SK-N-MC (cell line): ENCODE data around the gene PDE8A.

Experiments
- DNase-seq: peaks from one replicate; pipeline ENCODE4 v3.0.0-alpha.2; 2011; ENCODE audit warnings: low read depth, low spot score
- H3K27ac ChIP-seq: fragments of 200-600 bp; sonication (generic); 2 replicates; pipeline ENCODE4 v1.5.1; 2016; ENCODE audit warnings: mixed run types
- H3K36me3 ChIP-seq: fragments of 200-600 bp; sonication (generic); 2 replicates; pipeline ENCODE4 v1.6.1; 2017; ENCODE audit warnings: antibody characterized with exemption, low read length, mixed read lengths; ENCODE audit not compliant: insufficient read depth
- H3K4me3 ChIP-seq: fragments of 200-600 bp; sonication (generic); 2 replicates; pipeline ENCODE4 v1.5.1; 2016
- H3K9ac ChIP-seq: fragments of 200-600 bp; sonication (generic); 2 replicates; pipeline ENCODE4 v1.8.0; 2017; ENCODE audit warnings: mixed run types, mixed read lengths; ENCODE audit not compliant: insufficient read length
- H3K9me3 ChIP-seq: fragments of 200-600 bp; sonication (generic); 2 replicates; pipeline ENCODE4 v1.6.1; 2017; ENCODE audit warnings: low read depth, mild to moderate bottlenecking, antibody characterized with exemption, low read length, moderate library complexity, mixed read lengths
- EZH2 ChIP-seq: fragments of 200-600 bp; sonication (generic); IDR thresholded peaks from one replicate; pipeline ENCODE4 v1.6.1; 2017; ENCODE audit warnings: antibody characterized with exemption
- FOXP2 ChIP-seq: optimal IDR thresholded peaks from 2 replicates; pipeline ENCODE3; 2011; ENCODE audit warnings: mild to moderate bottlenecking, moderate library complexity; ENCODE audit not compliant: insufficient read depth; ENCODE audit errors: extremely low read length, control extremely low read depth
- POLR2AphosphoS5 ChIP-seq: IDR thresholded peaks from 2 replicates; pipeline ENCODE4 v1.6.1; 2012; ENCODE audit warnings: mild to moderate bottlenecking, low read depth, low read length, borderline replicate concordance

Gene PDE8A

GRCh38 chr15:85004550-85004949 lies 22.9 kb downstream of the PDE8A start:
- Histone ChIP-seq H3K27ac (no peak overlapping the region), H3K36me3 (no peaks in the 10 kb centered on the region), H3K9ac (no peak overlapping the region), H3K4me3 (no peak overlapping the region), H3K9me3 (no peaks in the 10 kb centered on the region)
- no peak for DNase-seq
- no peak for TF ChIP-seq FOXP2
- no peak for TF ChIP-seq EZH2
- no peak for TF ChIP-seq POLR2AphosphoS5

GRCh38 chr15:85005319-85005718 lies 23.7 kb downstream of the PDE8A start:
- Histone ChIP-seq H3K9me3 (no peaks in the 10 kb centered on the region), H3K4me3 (no peak overlapping the region), H3K9ac (no peak overlapping the region), H3K27ac (no peak overlapping the region), H3K36me3 (no peaks in the 10 kb centered on the region)
- TF ChIP-seq POLR2AphosphoS5 (no peak), FOXP2 (no peak), EZH2 (no peak)
- DNase-seq = no peak

- Histone ChIP-seq H3K9ac (no peak overlapping the region), H3K27ac (no peak overlapping the region), H3K36me3 (no peaks in the 10 kb centered on the region), H3K9me3 (no peaks in the 10 kb centered on the region), H3K4me3 (no peak overlapping the region)
- TF ChIP-seq FOXP2 (no peak), POLR2AphosphoS5 (no peak), EZH2 (no peak)
- no peak for DNase-seq
These were observed 24.1 kb downstream of the PDE8A start for GRCh38 chr15:85005746-85006145.

GRCh38 chr15:85006201-85006600 lies 24.5 kb downstream of the PDE8A start:
- no peak for DNase-seq
- H3K9me3 ChIP-seq = no peaks in the 10 kb centered on the region
- no peak overlapping the region for H3K4me3 ChIP-seq
- TF ChIP-seq EZH2 = no peak
- TF ChIP-seq POLR2AphosphoS5 = no peak
- TF ChIP-seq FOXP2 = no peak
- H3K27ac ChIP-seq = no peak overlapping the region
- H3K9ac ChIP-seq = no peak overlapping the region
- H3K36me3 ChIP-seq = no peaks in the 10 kb centered on the region

- no peak for TF ChIP-seq FOXP2
- TF ChIP-seq POLR2AphosphoS5 = no peak
- TF ChIP-seq EZH2 = no peak
- H3K9me3 ChIP-seq = no peaks in the 10 kb centered on the region
- no peak overlapping the region for H3K4me3 ChIP-seq
- no peak for DNase-seq
- H3K36me3 ChIP-seq = no peaks in the 10 kb centered on the region
- H3K27ac ChIP-seq = no peak overlapping the region
- no peak overlapping the region for H3K9ac ChIP-seq
These were observed 25.0 kb downstream of the PDE8A start for GRCh38 chr15:85006655-85007054.

- no peaks in the 10 kb centered on the region for H3K9me3 ChIP-seq
- H3K9ac ChIP-seq = no peak overlapping the region
- no peak for DNase-seq
- H3K36me3 ChIP-seq = no peaks in the 10 kb centered on the region
- H3K27ac ChIP-seq = no peak overlapping the region
- H3K4me3 ChIP-seq = no peak overlapping the region
- TF ChIP-seq POLR2AphosphoS5 (no peak), FOXP2 (no peak), EZH2 (no peak)
These were observed 25.5 kb downstream of the PDE8A start for GRCh38 chr15:85007137-85007536.

GRCh38 chr15:85007741-85008397 lies 26.2 kb downstream of the PDE8A start:
- TF ChIP-seq EZH2 (no peak), POLR2AphosphoS5 (no peak), FOXP2 (no peak)
- no peak overlapping the region for H3K9ac ChIP-seq

GRCh38 chr15:85008474-85009260 lies 27.0 kb downstream of the PDE8A start:
- Histone ChIP-seq H3K4me3 (no peak overlapping the region), H3K36me3 (no peaks in the 10 kb centered on the region), H3K9ac (no peak overlapping the region), H3K27ac (no peak overlapping the region), H3K9me3 (no peaks in the 10 kb centered on the region)
- TF ChIP-seq POLR2AphosphoS5 (no peak), FOXP2 (no peak), EZH2 (no peak)
- DNase-seq = no peak

More at GRCh38 chr15:85007741-85008397, 26.2 kb downstream of the PDE8A start:
- no peak overlapping the region for H3K27ac ChIP-seq
- no peak overlapping the region for H3K4me3 ChIP-seq
- DNase-seq = no peak
- H3K36me3 ChIP-seq = no peaks in the 10 kb centered on the region
- H3K9me3 ChIP-seq = no peaks in the 10 kb centered on the region
